PC-3 (cell line): ENCODE data around the gene PTEN. TPM values are rescaled to one million over a fixed set of nuclear protein-coding genes. Genes with fewer than 3 reads are reported as not detected.

Experiments used
- ATAC-seq: fragments of 200-7000 bp; cut with Tn5 transposase; 2 replicates; pipeline ENCODE4 v1.9.1; 2020; ENCODE audit warnings: mild to moderate bottlenecking, moderate library complexity
- BruUV-seq: library from RNA; stranded (reverse); fragments of 400-500 nt; replicated peaks from 2 replicates; lab custom pipeline; 2021; lab: Mats Ljungman, UMichigan
- CTCF ChIA-PET: fragments of 300-600 bp; sonication (Branson Sonifier 250); formaldehyde crosslinking; loops from one replicate; lab custom pipeline; 2022; ENCODE audit warnings: antibody characterized with exemption; lab: Charles Lee
- POLR2A ChIA-PET: fragments of 300-600 bp; sonication (Branson Sonifier 250); formaldehyde crosslinking; loops from one replicate; lab custom pipeline; 2022; ENCODE audit warnings: antibody characterized with exemption; ENCODE audit not compliant: unreplicated experiment; lab: Charles Lee
- DNase-seq: peaks from one replicate; pipeline ENCODE4 v3.0.0-alpha.2; 2015
- H2AFZ ChIP-seq: fragments of 300-600 bp; sonication (generic); 2 replicates; pipeline ENCODE4 v1.6.0; 2016; ENCODE audit warnings: antibody characterized with exemption, low read length
- H3F3A ChIP-seq: fragments of 300-600 bp; sonication (generic); one replicate; pipeline ENCODE4 v1.6.0; 2017; ENCODE audit warnings: antibody characterized with exemption, low read length, control low read depth, mild to moderate bottlenecking; ENCODE audit not compliant: unreplicated experiment
- H3K27ac ChIP-seq: fragments of 300-600 bp; sonication (generic); 2 replicates; pipeline ENCODE4 v1.5.1; 2016; ENCODE audit warnings: mild to moderate bottlenecking, low read length
- H3K27me3 ChIP-seq: fragments of 300-600 bp; sonication (generic); 2 replicates; pipeline ENCODE4 v1.6.1; 2016; ENCODE audit warnings: low read length, mixed read lengths
- H3K36me3 ChIP-seq: fragments of 300-600 bp; sonication (generic); 2 replicates; pipeline ENCODE4 v1.6.1; 2016; ENCODE audit warnings: low read depth, mixed run types, low read length, mixed read lengths
- H3K4me1 ChIP-seq: fragments of 300-600 bp; sonication (generic); 2 replicates; pipeline ENCODE4 v1.5.1; 2016; ENCODE audit warnings: low read length; ENCODE audit not compliant: insufficient read depth
- H3K4me2 ChIP-seq: fragments of 300-600 bp; sonication (generic); 2 replicates; pipeline ENCODE4 v1.6.0; 2016; ENCODE audit warnings: low read length
- H3K4me3 ChIP-seq: fragments of 300-600 bp; sonication (generic); 2 replicates; pipeline ENCODE4 v1.5.1; 2016; ENCODE audit warnings: mild to moderate bottlenecking, low read length, mixed read lengths
- H3K79me2 ChIP-seq: fragments of 300-600 bp; sonication (generic); 2 replicates; pipeline ENCODE4 v1.6.1; 2017; ENCODE audit warnings: low read length, mixed read lengths
- H3K9ac ChIP-seq: fragments of 300-600 bp; sonication (generic); 2 replicates; pipeline ENCODE4 v1.6.0; 2016; ENCODE audit warnings: mild to moderate bottlenecking, low read length
- H3K9me2 ChIP-seq: fragments of 300-600 bp; sonication (generic); replicated peaks from 2 replicates; pipeline ENCODE4 v1.6.1; 2016; ENCODE audit warnings: mixed run types, low read length, mixed read lengths
- H3K9me3 ChIP-seq: fragments of 300-600 bp; sonication (generic); 2 replicates; pipeline ENCODE4 v1.6.1; 2016; ENCODE audit warnings: low read length, mixed read lengths
- H4K20me1 ChIP-seq: fragments of 300-600 bp; sonication (generic); 2 replicates; pipeline ENCODE4 v1.6.1; 2016; ENCODE audit warnings: low read length, mixed read lengths
- EZH2 ChIP-seq: fragments of 300-600 bp; sonication (generic); IDR thresholded peaks from one replicate; pipeline ENCODE4 v1.6.1; 2017; ENCODE audit warnings: antibody characterized with exemption, mild to moderate bottlenecking, low read length; ENCODE audit not compliant: unreplicated experiment
- EZH2phosphoT487 ChIP-seq: fragments of 300-600 bp; sonication (generic); IDR thresholded peaks from 2 replicates; pipeline ENCODE4 v1.6.1; 2018; ENCODE audit warnings: mild to moderate bottlenecking, antibody characterized with exemption, low read length, borderline replicate concordance
- intact Hi-C: fragments of 100-400 bp; cut with micrococcal nuclease; formaldehyde crosslinking; loops from 2 replicates; pipeline ENCODE4 v1.9.0; 2023
- total RNA-seq: library from RNA; depleted of rRNA; stranded (reverse); fragments of >200 nt; gene quantifications from 2 replicates; pipeline ENCODE4 v1.2.3, GENCODE V29; 2014
- TF ChIP-seq, protein P1 (sequence below): fragments of 300-600 bp; sonication (generic); conservative IDR thresholded peaks from 2 replicates; pipeline ENCODE4 v1.5.1; 2017; ENCODE audit warnings: antibody characterized with exemption, low read depth, mild to moderate bottlenecking, low read length

Gene PTEN
- total RNA-seq, 1 experiment from 2014 or later, result 7.8 TPM

DNA sequence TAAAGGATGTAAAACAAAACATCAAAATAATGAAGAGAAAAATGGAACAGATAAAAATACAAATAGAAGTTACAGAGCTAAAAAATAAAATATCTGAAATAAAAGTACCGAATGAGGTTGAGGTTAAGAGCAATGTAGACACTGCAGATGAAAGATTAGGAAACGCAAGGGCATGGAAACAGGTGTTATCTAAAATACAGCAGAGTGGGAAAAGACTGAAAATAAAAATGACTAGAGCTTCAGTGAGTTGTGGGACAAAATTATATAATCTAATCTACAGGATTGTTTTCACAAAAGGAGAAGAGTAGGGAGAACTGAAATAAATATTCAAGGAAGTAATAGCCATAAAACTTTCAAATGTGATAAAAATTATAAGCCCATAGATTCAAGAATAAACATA lies 123.8 kb downstream of the PTEN start:
- intact Hi-C loops, result no loop called here
- Histone ChIP-seq H4K20me1 (no peaks in the 10 kb centered on the region), H3F3A (no peaks in the 10 kb centered on the region), H3K36me3 (no peaks in the 10 kb centered on the region), H3K9me2 (no peaks in the 10 kb centered on the region), H3K4me3 (no peak overlapping the region), H3K9me3 (no peaks in the 10 kb centered on the region), H3K4me1 (no peaks in the 10 kb centered on the region), H3K27me3 (no peaks in the 10 kb centered on the region), H2AFZ (no peak overlapping the region), H3K4me2 (no peak overlapping the region), H3K79me2 (no peaks in the 10 kb centered on the region), H3K9ac (no peak overlapping the region), H3K27ac (no peak overlapping the region)
- ATAC-seq (no peak), DNase-seq (no peak)
- POLR2A ChIA-PET, result no interaction called here
- TF ChIP-seq, protein P1, sequence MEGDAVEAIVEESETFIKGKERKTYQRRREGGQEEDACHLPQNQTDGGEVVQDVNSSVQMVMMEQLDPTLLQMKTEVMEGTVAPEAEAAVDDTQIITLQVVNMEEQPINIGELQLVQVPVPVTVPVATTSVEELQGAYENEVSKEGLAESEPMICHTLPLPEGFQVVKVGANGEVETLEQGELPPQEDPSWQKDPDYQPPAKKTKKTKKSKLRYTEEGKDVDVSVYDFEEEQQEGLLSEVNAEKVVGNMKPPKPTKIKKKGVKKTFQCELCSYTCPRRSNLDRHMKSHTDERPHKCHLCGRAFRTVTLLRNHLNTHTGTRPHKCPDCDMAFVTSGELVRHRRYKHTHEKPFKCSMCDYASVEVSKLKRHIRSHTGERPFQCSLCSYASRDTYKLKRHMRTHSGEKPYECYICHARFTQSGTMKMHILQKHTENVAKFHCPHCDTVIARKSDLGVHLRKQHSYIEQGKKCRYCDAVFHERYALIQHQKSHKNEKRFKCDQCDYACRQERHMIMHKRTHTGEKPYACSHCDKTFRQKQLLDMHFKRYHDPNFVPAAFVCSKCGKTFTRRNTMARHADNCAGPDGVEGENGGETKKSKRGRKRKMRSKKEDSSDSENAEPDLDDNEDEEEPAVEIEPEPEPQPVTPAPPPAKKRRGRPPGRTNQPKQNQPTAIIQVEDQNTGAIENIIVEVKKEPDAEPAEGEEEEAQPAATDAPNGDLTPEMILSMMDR, result no peak
- TF ChIP-seq EZH2, result no peak
- no peak for TF ChIP-seq EZH2phosphoT487
- no TSS peak for BruUV-seq
- CTCF ChIA-PET, result no interaction called here

DNA sequence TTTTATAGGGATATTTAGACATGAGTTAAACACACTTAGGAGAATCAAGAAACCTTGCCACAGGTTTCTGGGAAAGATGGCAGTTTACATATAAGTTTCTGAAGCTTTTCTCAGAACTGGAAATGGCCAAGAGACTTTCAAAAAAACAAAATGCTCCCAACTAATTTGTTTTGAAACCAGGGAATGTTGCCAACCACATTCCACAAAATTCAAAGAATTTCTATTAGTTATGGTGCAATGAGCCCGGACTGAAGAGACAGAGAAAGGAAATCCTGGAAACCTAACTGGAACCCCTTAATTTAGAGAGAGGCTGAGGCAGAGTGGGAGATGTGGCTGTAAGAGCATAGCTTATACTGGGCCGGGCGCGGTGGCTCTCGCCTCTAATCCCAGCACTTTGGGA lies 128.5 kb downstream of the PTEN start:
- H3K27ac ChIP-seq, result no peak overlapping the region
- no peak overlapping the region for H3K4me3 ChIP-seq
- ATAC-seq (no peak), DNase-seq (no peak)
- H3K27me3 ChIP-seq, result no peaks in the 10 kb centered on the region
- no peaks in the 10 kb centered on the region for H3K9me3 ChIP-seq
- intact Hi-C loops, result no loop called here
- no peaks in the 10 kb centered on the region for H3K4me1 ChIP-seq
- no peak overlapping the region for H3K9ac ChIP-seq
- no peak overlapping the region for H2AFZ ChIP-seq
- H3K9me2 ChIP-seq, result no peaks in the 10 kb centered on the region
- no peaks in the 10 kb centered on the region for H4K20me1 ChIP-seq
- no peak for TF ChIP-seq EZH2
- TF ChIP-seq EZH2phosphoT487, result no peak
- TF ChIP-seq, protein P1, result no peak
- no peaks in the 10 kb centered on the region for H3K79me2 ChIP-seq
- BruUV-seq, result no TSS peak
- POLR2A ChIA-PET, result no interaction called here
- CTCF ChIA-PET, result no interaction called here
- no peak overlapping the region for H3K4me2 ChIP-seq
- H3K36me3 ChIP-seq, result no peaks in the 10 kb centered on the region
- no peaks in the 10 kb centered on the region for H3F3A ChIP-seq

DNA sequence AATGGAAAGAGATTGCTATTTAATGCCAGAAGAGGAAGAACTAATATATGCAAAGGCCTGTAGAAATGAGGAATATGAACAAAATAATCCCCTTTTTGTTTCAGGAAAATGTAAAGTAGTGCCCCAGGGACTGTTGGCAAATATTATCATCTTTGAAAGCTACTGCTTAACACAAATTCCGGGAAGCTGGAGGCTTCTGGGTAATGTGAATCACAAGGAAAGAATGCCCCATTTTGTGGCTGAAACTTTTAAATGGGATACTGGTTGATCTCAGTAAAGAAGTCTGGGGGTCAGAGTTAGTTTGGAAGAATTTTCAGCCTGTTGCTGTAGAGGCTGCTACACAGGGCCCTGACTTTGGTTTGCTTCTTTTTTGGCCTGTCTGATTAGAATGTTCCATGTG lies 141.0 kb downstream of the PTEN start:
- H4K20me1 ChIP-seq, result no peaks in the 10 kb centered on the region
- DNase-seq, result no peak
- ATAC-seq, result no peak
- no peak overlapping the region for H2AFZ ChIP-seq
- no peaks in the 10 kb centered on the region for H3F3A ChIP-seq
- no peaks in the 10 kb centered on the region for H3K9me3 ChIP-seq
- intact Hi-C loops, result no loop called here
- no TSS peak for BruUV-seq
- no peaks in the 10 kb centered on the region for H3K27me3 ChIP-seq
- ChIA-PET POLR2A (no interaction called here), CTCF (no interaction called here)
- H3K9ac ChIP-seq, result no peak overlapping the region
- TF ChIP-seq EZH2phosphoT487, result no peak
- no peak for TF ChIP-seq EZH2
- TF ChIP-seq, protein P1, result no peak
- H3K27ac ChIP-seq, result no peak overlapping the region
- no peak overlapping the region for H3K4me2 ChIP-seq
- H3K9me2 ChIP-seq, result no peaks in the 10 kb centered on the region
- H3K36me3 ChIP-seq, result no peaks in the 10 kb centered on the region
- no peaks in the 10 kb centered on the region for H3K4me1 ChIP-seq
- no peaks in the 10 kb centered on the region for H3K79me2 ChIP-seq
- no peak overlapping the region for H3K4me3 ChIP-seq
